HG03045 (cell line): ENCODE data around the gene PCDHA1.

Experiments used
- ATAC-seq: cut with Tn5 transposase; IDR thresholded peaks from one replicate; pipeline ENCODE4 v1.9.1; 2021; ENCODE audit warnings: mild to moderate bottlenecking, moderate library complexity; ENCODE audit not compliant: unreplicated experiment

The PCDHA1 gene

GRCh38 chr5:140986117-140986521 is 200.2 kb downstream of the PCDHA1 start:
- no peak for ATAC-seq

- ATAC-seq = no peak
These were observed 202.2 kb downstream of the PCDHA1 start for GRCh38 chr5:140988100-140988499.

- ATAC-seq = no peak
These were observed 202.7 kb downstream of the PCDHA1 start for GRCh38 chr5:140988608-140989007.

- no peak for ATAC-seq
These were observed 203.5 kb downstream of the PCDHA1 start for GRCh38 chr5:140989254-140990020.

GRCh38 chr5:140992828-140993227 is 206.9 kb downstream of the PCDHA1 start:
- no peak for ATAC-seq

- no peak for ATAC-seq
These were observed 210.1 kb downstream of the PCDHA1 start for GRCh38 chr5:140996060-140996459.

GRCh38 chr5:140998921-140999410 is 213.0 kb downstream of the PCDHA1 start:
- ATAC-seq = no peak

- no peak for ATAC-seq
These were observed 215.5 kb downstream of the PCDHA1 start for GRCh38 chr5:141001446-141001843.

GRCh38 chr5:141001844-141002604 is 216.1 kb downstream of the PCDHA1 start:
- ATAC-seq = no peak

- no peak for ATAC-seq
These were observed 216.6 kb downstream of the PCDHA1 start for GRCh38 chr5:141002605-141002965.

GRCh38 chr5:141003031-141003430 is 217.1 kb downstream of the PCDHA1 start:
- ATAC-seq = no peak

GRCh38 chr5:141003791-141004611 is 218.1 kb downstream of the PCDHA1 start:
- ATAC-seq = no peak

GRCh38 chr5:141007791-141008190 is 221.9 kb downstream of the PCDHA1 start:
- ATAC-seq = no peak

GRCh38 chr5:141010047-141010793 is 224.3 kb downstream of the PCDHA1 start:
- ATAC-seq = no peak

GRCh38 chr5:141017943-141018342 is 232.0 kb downstream of the PCDHA1 start:
- ATAC-seq = no peak

- no peak for ATAC-seq
These were observed 236.4 kb downstream of the PCDHA1 start for GRCh38 chr5:141022384-141022783.

- no peak for ATAC-seq
These were observed 245.1 kb downstream of the PCDHA1 start for GRCh38 chr5:141031006-141031405.

GRCh38 chr5:141032626-141033025 is 246.7 kb downstream of the PCDHA1 start:
- ATAC-seq = no peak

- ATAC-seq = no peak
These were observed 253.1 kb downstream of the PCDHA1 start for GRCh38 chr5:141039061-141039460.

GRCh38 chr5:141039517-141039916 is 253.6 kb downstream of the PCDHA1 start:
- ATAC-seq = no peak
